ENCODE results near the gene SLC11A2.

DNA sequence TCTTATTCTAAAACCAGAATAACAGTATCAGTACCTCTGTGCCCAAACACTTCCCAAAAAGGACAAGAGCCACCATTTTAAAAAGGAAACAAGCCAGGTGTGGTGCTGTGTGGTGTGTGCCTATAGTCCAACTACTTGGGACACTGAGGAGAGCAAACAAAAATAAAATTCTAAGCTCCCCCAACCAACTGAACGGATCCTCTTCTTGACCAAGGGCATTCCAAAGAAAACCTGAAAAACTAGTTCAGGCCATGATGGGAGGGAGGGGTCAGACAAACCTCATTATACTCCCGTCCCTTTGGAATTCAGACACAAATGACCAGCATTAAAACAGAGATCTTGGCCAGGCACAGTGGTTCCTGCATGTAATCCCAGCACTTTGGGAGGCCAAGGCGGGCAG lies 20.5 kb downstream of the SLC11A2 start:
- TF ChIP-seq, protein P1, sequence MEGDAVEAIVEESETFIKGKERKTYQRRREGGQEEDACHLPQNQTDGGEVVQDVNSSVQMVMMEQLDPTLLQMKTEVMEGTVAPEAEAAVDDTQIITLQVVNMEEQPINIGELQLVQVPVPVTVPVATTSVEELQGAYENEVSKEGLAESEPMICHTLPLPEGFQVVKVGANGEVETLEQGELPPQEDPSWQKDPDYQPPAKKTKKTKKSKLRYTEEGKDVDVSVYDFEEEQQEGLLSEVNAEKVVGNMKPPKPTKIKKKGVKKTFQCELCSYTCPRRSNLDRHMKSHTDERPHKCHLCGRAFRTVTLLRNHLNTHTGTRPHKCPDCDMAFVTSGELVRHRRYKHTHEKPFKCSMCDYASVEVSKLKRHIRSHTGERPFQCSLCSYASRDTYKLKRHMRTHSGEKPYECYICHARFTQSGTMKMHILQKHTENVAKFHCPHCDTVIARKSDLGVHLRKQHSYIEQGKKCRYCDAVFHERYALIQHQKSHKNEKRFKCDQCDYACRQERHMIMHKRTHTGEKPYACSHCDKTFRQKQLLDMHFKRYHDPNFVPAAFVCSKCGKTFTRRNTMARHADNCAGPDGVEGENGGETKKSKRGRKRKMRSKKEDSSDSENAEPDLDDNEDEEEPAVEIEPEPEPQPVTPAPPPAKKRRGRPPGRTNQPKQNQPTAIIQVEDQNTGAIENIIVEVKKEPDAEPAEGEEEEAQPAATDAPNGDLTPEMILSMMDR (IDR thresholded peaks at IDR 0.05): no peak
- no peak for TF ChIP-seq POLR2A (IDR thresholded peaks at IDR 0.05)
